IPS DF 6.9 (cell line): Measurements from ENCODE around the gene PIF1.
"Not testable (repeated sequence)": the region's sequence is repeated elsewhere in the genome, so short reads cannot be mapped to it uniquely, and the experiment has no call there.

ENCODE experiments used
- DNase-seq: peaks from one replicate; pipeline ENCODE4 v3.0.0-alpha.2; 2013; ENCODE audit warnings: low read depth, low spot score
- H3K27ac ChIP-seq: one replicate; pipeline ENCODE4 v1.5.1; 2013; ENCODE audit warnings: low read length, control low read depth
- H3K27me3 ChIP-seq: 2 replicates; pipeline ENCODE4 v1.6.1; 2013; ENCODE audit warnings: mild to moderate bottlenecking, low read length; ENCODE audit not compliant: control insufficient read depth, insufficient read depth
- H3K36me3 ChIP-seq: 2 replicates; pipeline ENCODE4 v1.6.1; 2013; ENCODE audit warnings: low read length; ENCODE audit not compliant: control insufficient read depth, insufficient read depth
- H3K4me1 ChIP-seq: 2 replicates; pipeline ENCODE4 v1.6.1; 2013; ENCODE audit warnings: low read length; ENCODE audit not compliant: control insufficient read depth, insufficient read depth
- H3K4me3 ChIP-seq: 2 replicates; pipeline ENCODE4 v1.5.1; 2013; ENCODE audit warnings: mild to moderate bottlenecking, low read length
- H3K9me3 ChIP-seq: 2 replicates; pipeline ENCODE4 v1.6.1; 2013; ENCODE audit warnings: low read length, inconsistent platforms; ENCODE audit not compliant: control insufficient read depth, insufficient read depth
- WGBS: extraction: QIAGEN DNeasy Blood & Tissue Kit; methylation state at CpG from one replicate; pipeline ENCODE4 v1.1.7; 2013; ENCODE audit warnings: mixed read lengths, missing lambda C conversion rate; ENCODE audit not compliant: insufficient read length, insufficient coverage; 5-methylcytosine and 5-hydroxymethylcytosine counted together

The PIF1 gene

GRCh38 chr15:64798905-64799304 lies 26.5 kb downstream of the PIF1 start:
- not testable (repeated sequence) for H3K27ac ChIP-seq, H3K4me3 ChIP-seq, H3K36me3 ChIP-seq, H3K27me3 ChIP-seq, DNase-seq, H3K4me1 ChIP-seq, H3K9me3 ChIP-seq
- no CpG with 5 or more reads among the region's 29 CpGs for WGBS

DNA sequence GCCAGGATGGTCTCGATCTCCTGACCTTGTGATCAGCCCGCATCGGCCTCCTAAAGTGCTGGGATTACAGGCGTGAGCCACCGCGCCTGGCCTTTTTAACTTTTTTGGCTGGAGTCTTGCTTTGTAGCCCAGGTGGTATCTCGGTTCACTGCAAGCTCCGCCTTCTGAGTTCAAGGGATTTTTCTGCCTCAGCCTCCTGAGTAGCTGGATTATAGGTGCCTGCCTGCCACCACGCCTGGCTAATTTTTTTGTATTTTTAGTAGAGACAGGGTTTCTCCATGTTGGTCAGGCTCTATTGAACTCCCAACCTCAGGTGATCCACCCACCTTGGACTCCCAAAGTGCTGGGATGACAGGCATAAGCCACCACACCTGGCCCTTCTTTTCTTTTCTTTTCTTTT lies 29.5 kb downstream of the PIF1 start:
- H3K27ac ChIP-seq, DNase-seq, H3K4me3 ChIP-seq, H3K27me3 ChIP-seq, H3K36me3 ChIP-seq, H3K4me1 ChIP-seq, H3K9me3 ChIP-seq: not testable (repeated sequence)
- no CpG with 5 or more reads among the region's 9 CpGs for WGBS

GRCh38 chr15:64795299-64795698 lies 30.1 kb downstream of the PIF1 start:
- H3K9me3 ChIP-seq, H3K36me3 ChIP-seq, DNase-seq, H3K27me3 ChIP-seq, H3K27ac ChIP-seq, H3K4me1 ChIP-seq, H3K4me3 ChIP-seq: not testable (repeated sequence)
- WGBS, result no CpG with 5 or more reads among the region's 7 CpGs

DNA sequence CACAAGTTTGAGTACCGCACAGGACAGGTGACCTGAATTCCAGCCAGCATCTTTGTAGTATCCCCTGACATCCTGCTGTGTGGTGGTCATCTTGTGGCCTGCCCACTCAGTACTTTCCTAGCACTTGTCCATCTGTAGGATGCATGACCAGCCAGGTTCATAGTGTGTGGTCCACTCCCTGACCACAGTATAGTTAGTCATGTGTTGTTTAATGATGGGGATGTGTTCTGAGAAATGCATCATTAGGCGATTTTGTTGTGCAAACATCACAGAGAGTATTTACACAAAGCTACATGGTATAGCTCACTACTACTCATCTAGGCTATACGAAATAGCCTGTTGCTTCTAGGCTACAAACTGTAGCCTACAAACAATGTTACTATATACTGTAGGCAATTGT lies 33.2 kb downstream of the PIF1 start:
- H3K4me1 ChIP-seq, result no peaks in the 10 kb centered on the region
- H3K4me3 ChIP-seq, result no peak overlapping the region
- H3K9me3 ChIP-seq, result no peaks in the 10 kb centered on the region
- no peaks in the 10 kb centered on the region for H3K27me3 ChIP-seq
- no peak for DNase-seq
- WGBS, result no CpG with 5 or more reads among the region's 3 CpGs
- no peak overlapping the region for H3K27ac ChIP-seq
- H3K36me3 ChIP-seq, result no peaks in the 10 kb centered on the region

DNA sequence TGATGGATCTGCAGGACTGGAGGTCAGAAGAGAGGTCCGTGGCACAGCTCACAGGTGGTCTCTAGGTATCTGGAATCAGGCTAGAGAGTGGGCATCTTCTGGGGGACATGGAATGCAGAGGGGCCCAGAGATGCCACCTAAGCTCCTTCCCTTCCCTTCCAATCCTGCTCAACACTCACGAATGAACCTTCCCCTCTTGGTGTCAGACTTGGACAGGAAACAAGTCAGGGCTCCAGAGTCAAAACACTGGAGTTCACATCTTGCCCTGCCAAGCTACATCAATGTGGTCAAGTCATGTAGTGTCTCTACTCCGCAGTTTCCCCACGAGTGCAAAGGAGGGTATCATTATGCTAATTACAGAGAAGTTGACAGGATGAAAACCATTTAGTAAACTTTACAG lies 34.0 kb downstream of the PIF1 start:
- Histone ChIP-seq H3K9me3 (no peaks in the 10 kb centered on the region), H3K4me1 (no peaks in the 10 kb centered on the region), H3K27me3 (no peaks in the 10 kb centered on the region), H3K27ac (no peak overlapping the region), H3K4me3 (no peak overlapping the region), H3K36me3 (no peaks in the 10 kb centered on the region)
- WGBS, result no CpG with 5 or more reads among the region's 4 CpGs
- DNase-seq, result no peak

DNA sequence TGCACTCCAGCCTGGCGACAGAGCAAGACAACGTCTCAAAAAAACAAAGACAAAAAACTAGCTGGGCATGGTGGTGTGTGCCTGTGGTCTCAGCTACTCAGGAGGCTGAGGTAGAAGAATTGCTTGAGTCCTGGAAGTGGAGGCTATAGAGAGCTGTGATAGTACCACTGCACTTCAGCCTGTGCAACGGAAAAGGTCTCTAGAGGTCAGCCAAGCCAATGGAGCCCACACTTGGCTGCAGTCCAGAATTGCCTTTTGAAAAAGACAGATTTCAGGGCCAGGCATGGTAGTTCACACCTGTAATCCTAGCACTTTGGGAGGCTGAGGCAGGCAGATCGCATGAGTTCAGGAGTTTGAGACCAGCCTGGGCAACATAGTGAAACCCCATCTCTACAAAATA lies 41.7 kb downstream of the PIF1 start:
- Histone ChIP-seq H3K27ac (no peak overlapping the region), H3K36me3 (no peaks in the 10 kb centered on the region), H3K27me3 (no peaks in the 10 kb centered on the region), H3K4me3 (no peak overlapping the region), H3K4me1 (peaks cover 6% of the 10 kb centered on the region), H3K9me3 (no peaks in the 10 kb centered on the region)
- WGBS, result no CpG with 5 or more reads among the region's 4 CpGs
- no peak for DNase-seq

DNA sequence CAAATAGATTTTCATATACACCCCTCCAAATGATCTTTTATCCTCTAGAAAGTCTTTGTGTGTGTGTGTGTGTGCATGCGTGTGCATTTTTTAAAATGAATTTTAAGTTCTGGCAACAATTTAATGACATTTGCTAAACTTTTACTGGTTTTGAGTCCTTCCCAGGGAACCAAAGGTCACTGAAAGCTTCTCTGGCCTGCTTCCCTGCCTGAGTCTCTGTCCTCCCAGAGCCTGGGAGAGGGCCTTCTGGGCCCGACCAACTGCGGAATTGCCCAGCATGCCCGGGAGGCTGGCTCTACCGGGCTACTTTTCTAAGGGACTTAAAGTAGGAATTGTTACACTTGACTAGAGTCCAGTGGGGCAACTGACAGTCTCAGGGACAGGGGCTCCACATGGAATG lies 42.7 kb downstream of the PIF1 start:
- WGBS, result no CpG with 5 or more reads among the region's 5 CpGs
- Histone ChIP-seq H3K4me3 (no peak overlapping the region), H3K27me3 (no peaks in the 10 kb centered on the region), H3K4me1 (peaks cover 6% of the 10 kb centered on the region), H3K9me3 (no peaks in the 10 kb centered on the region), H3K27ac (no peak overlapping the region), H3K36me3 (no peaks in the 10 kb centered on the region)
- DNase-seq, result no peak

DNA sequence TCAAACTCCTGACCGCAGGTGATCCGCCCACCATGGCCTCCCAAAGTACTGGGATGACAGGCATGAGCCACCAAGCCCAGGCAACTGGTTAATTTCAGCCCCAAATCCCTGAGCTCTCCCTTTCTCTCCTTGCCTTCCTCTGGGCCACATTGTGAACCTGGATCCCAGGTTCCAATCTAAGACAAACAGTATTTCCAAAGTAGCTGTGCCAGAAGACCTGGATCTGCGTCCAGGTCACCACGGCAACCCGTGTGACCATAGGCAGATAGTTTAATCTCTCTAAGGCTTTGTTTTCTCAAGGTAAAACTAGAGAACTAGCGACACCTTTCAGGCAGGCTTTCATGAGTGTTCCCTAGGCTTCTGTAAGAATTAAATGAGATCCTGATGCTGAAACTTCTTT lies 44.1 kb downstream of the PIF1 start:
- WGBS, result no CpG with 5 or more reads among the region's 6 CpGs

DNA sequence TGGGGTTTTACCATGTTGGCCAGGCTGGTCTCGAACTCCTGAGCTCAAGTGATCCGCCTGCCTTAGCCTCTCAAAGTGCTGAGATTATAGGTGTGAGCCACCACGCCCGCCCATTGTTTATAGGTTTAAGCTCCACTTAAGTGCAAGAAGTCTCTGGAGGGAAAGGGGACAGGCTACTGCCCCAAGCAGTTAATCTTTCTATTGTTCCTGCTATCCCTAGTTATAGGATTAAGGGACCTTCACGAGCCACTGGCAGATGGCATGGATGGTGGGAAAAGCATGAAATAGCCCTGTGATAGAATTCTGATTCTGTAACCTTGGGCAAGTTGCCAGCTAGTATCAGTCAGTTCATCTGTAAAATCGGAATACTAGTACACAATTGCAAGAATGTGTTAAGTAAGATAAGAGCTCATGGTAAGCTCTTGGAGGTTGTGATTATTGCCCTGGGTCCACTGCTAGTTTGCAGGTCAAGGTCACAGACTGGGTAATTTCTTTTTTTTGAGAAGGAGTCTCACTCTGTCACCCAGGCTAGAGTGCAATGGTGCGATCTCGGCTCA lies 44.8 kb downstream of the PIF1 start:
- DNase-seq, result no peak
- no peak overlapping the region for H3K4me3 ChIP-seq
- no peaks in the 10 kb centered on the region for H3K36me3 ChIP-seq
- no peak overlapping the region for H3K27ac ChIP-seq
- no CpG with 5 or more reads among the region's 8 CpGs for WGBS
- H3K27me3 ChIP-seq, result no peaks in the 10 kb centered on the region
- H3K4me1 ChIP-seq, result peaks cover 9% of the 10 kb centered on the region
- no peaks in the 10 kb centered on the region for H3K9me3 ChIP-seq

More for the DNA sequence above, 44.1 kb downstream of the PIF1 start:
- no peak for DNase-seq
- Histone ChIP-seq H3K4me1 (peaks cover 9% of the 10 kb centered on the region), H3K27me3 (no peaks in the 10 kb centered on the region), H3K27ac (no peak overlapping the region), H3K36me3 (no peaks in the 10 kb centered on the region), H3K4me3 (no peak overlapping the region), H3K9me3 (no peaks in the 10 kb centered on the region)

DNA sequence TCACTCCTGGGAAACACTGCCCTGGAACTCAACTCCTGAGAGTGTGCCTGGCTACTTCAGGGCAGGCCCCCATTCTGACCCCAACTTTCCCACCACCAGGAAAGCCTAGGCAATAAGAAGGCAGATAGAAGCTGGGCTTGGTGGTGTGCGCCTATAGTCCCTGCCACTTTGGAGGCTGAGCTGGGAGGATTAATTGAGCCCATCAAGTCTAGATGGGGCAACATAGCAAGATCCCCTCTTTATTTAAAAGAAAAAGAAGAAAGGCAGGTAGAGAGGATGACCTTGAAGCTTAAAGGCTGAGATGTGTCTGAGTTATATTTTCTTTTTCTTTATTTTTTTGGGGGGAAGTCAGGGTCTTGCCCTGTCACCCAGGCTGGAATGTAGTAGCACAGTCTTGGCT lies 45.8 kb downstream of the PIF1 start:
- H3K27me3 ChIP-seq, result no peaks in the 10 kb centered on the region
- H3K4me3 ChIP-seq, result no peak overlapping the region
- no peaks in the 10 kb centered on the region for H3K36me3 ChIP-seq
- no peak for DNase-seq
- H3K4me1 ChIP-seq, result peaks cover 9% of the 10 kb centered on the region
- no peaks in the 10 kb centered on the region for H3K9me3 ChIP-seq
- no peak overlapping the region for H3K27ac ChIP-seq
- no CpG with 5 or more reads among the region's 1 CpG for WGBS

- H3K27ac ChIP-seq, result no peak overlapping the region
- H3K4me3 ChIP-seq, result no peak overlapping the region
- no peaks in the 10 kb centered on the region for H3K9me3 ChIP-seq
- DNase-seq, result no peak
- H3K27me3 ChIP-seq, result no peaks in the 10 kb centered on the region
- H3K4me1 ChIP-seq, result peaks cover 9% of the 10 kb centered on the region
- WGBS, result no CpG with 5 or more reads among the region's 2 CpGs
- no peaks in the 10 kb centered on the region for H3K36me3 ChIP-seq
Measured at GRCh38 chr15:64779024-64779423, 46.4 kb downstream of the PIF1 start.
